Measurements from ENCODE around the gene MTMR6.

The MTMR6 gene

GRCh38 chr13:25242956-25243355, 44.3 kb downstream of the MTMR6 start:
- Histone ChIP-seq H3K9ac (ENCODE audit: insufficient read length) (no peak overlapping the region), H3K9me3 (ENCODE audit: low read depth, low read length) (no peaks in the 10 kb centered on the region), H3K4me3 (no peak overlapping the region), H3K36me3 (ENCODE audit: insufficient read depth, low read length) (peaks cover 26% of the 10 kb centered on the region), H3K27ac (no peak overlapping the region)
- TF ChIP-seq FOXP2 (optimal IDR thresholded peaks at IDR 0.05; ENCODE audit: control extremely low read depth, extremely low read length, insufficient read depth) (no peak), POLR2AphosphoS5 (IDR thresholded peaks at IDR 0.05; ENCODE audit: borderline replicate concordance, low read depth, low read length) (no peak), EZH2 (IDR thresholded peaks at IDR 0.05) (no peak)
- no peak for DNase-seq (ENCODE audit: low read depth, low spot score)

- Histone ChIP-seq H3K27ac (no peak overlapping the region), H3K9me3 (ENCODE audit: low read depth, low read length) (no peaks in the 10 kb centered on the region), H3K4me3 (no peak overlapping the region), H3K9ac (ENCODE audit: insufficient read length) (no peak overlapping the region), H3K36me3 (ENCODE audit: insufficient read depth, low read length) (peaks cover 21% of the 10 kb centered on the region)
- no peak for TF ChIP-seq POLR2AphosphoS5 (IDR thresholded peaks at IDR 0.05; ENCODE audit: borderline replicate concordance, low read depth, low read length)
- no peak for TF ChIP-seq FOXP2 (optimal IDR thresholded peaks at IDR 0.05; ENCODE audit: control extremely low read depth, extremely low read length, insufficient read depth)
- TF ChIP-seq EZH2 (IDR thresholded peaks at IDR 0.05): no peak
- no peak for DNase-seq (ENCODE audit: low read depth, low spot score)
Observed at GRCh38 chr13:25241007-25241406, 46.3 kb downstream of the MTMR6 start.

- Histone ChIP-seq H3K36me3 (ENCODE audit: insufficient read depth, low read length) (no peaks in the 10 kb centered on the region; the same call in 1 of the 2 replicates), H3K9ac (ENCODE audit: insufficient read length) (no peak overlapping the region), H3K9me3 (ENCODE audit: low read depth, low read length) (no peaks in the 10 kb centered on the region), H3K27ac (no peak overlapping the region), H3K4me3 (no peak overlapping the region)
- TF ChIP-seq FOXP2 (optimal IDR thresholded peaks at IDR 0.05; ENCODE audit: control extremely low read depth, extremely low read length, insufficient read depth) (no peak), POLR2AphosphoS5 (IDR thresholded peaks at IDR 0.05; ENCODE audit: borderline replicate concordance, low read depth, low read length) (no peak), EZH2 (IDR thresholded peaks at IDR 0.05) (no peak)
- no peak for DNase-seq (ENCODE audit: low read depth, low spot score)
Observed at GRCh38 chr13:25237083-25237482, 50.2 kb downstream of the MTMR6 start.

GRCh38 chr13:25233861-25234260, 53.4 kb downstream of the MTMR6 start:
- Histone ChIP-seq H3K36me3 (ENCODE audit: insufficient read depth, low read length) (no peaks in the 10 kb centered on the region), H3K9ac (ENCODE audit: insufficient read length) (no peak overlapping the region), H3K4me3 (no peak overlapping the region), H3K27ac (no peak overlapping the region), H3K9me3 (ENCODE audit: low read depth, low read length) (no peaks in the 10 kb centered on the region)
- no peak for DNase-seq (ENCODE audit: low read depth, low spot score)
- TF ChIP-seq POLR2AphosphoS5 (IDR thresholded peaks at IDR 0.05; ENCODE audit: borderline replicate concordance, low read depth, low read length) (no peak), FOXP2 (optimal IDR thresholded peaks at IDR 0.05; ENCODE audit: control extremely low read depth, extremely low read length, insufficient read depth) (no peak), EZH2 (IDR thresholded peaks at IDR 0.05) (no peak)

GRCh38 chr13:25232937-25233515, 54.3 kb downstream of the MTMR6 start:
- Histone ChIP-seq H3K9me3 (ENCODE audit: low read depth, low read length) (no peaks in the 10 kb centered on the region), H3K36me3 (ENCODE audit: insufficient read depth, low read length) (no peaks in the 10 kb centered on the region), H3K9ac (ENCODE audit: insufficient read length) (no peak overlapping the region), H3K4me3 (no peak overlapping the region), H3K27ac (no peak overlapping the region)
- TF ChIP-seq POLR2AphosphoS5 (IDR thresholded peaks at IDR 0.05; ENCODE audit: borderline replicate concordance, low read depth, low read length) (no peak), FOXP2 (optimal IDR thresholded peaks at IDR 0.05; ENCODE audit: control extremely low read depth, extremely low read length, insufficient read depth) (no peak), EZH2 (IDR thresholded peaks at IDR 0.05) (no peak)
- DNase-seq (ENCODE audit: low read depth, low spot score): no peak

GRCh38 chr13:25231517-25231916, 55.8 kb downstream of the MTMR6 start:
- Histone ChIP-seq H3K9ac (ENCODE audit: insufficient read length) (no peak overlapping the region), H3K36me3 (ENCODE audit: insufficient read depth, low read length) (no peaks in the 10 kb centered on the region), H3K9me3 (ENCODE audit: low read depth, low read length) (no peaks in the 10 kb centered on the region), H3K4me3 (no peak overlapping the region), H3K27ac (no peak overlapping the region)
- no peak for TF ChIP-seq POLR2AphosphoS5 (IDR thresholded peaks at IDR 0.05; ENCODE audit: borderline replicate concordance, low read depth, low read length)
- no peak for TF ChIP-seq EZH2 (IDR thresholded peaks at IDR 0.05)
- TF ChIP-seq FOXP2 (optimal IDR thresholded peaks at IDR 0.05; ENCODE audit: control extremely low read depth, extremely low read length, insufficient read depth): no peak
- DNase-seq (ENCODE audit: low read depth, low spot score): no peak

- DNase-seq (ENCODE audit: low read depth, low spot score): no peak
- no peak overlapping the region for H3K9ac ChIP-seq (ENCODE audit: insufficient read length)
- H3K4me3 ChIP-seq: no peak overlapping the region
- no peak overlapping the region for H3K27ac ChIP-seq
- H3K9me3 ChIP-seq (ENCODE audit: low read depth, low read length): no peaks in the 10 kb centered on the region
- no peaks in the 10 kb centered on the region for H3K36me3 ChIP-seq (ENCODE audit: insufficient read depth, low read length)
- TF ChIP-seq FOXP2 (optimal IDR thresholded peaks at IDR 0.05; ENCODE audit: control extremely low read depth, extremely low read length, insufficient read depth) (no peak), POLR2AphosphoS5 (IDR thresholded peaks at IDR 0.05; ENCODE audit: borderline replicate concordance, low read depth, low read length) (no peak), EZH2 (IDR thresholded peaks at IDR 0.05) (no peak)
Observed at GRCh38 chr13:25227690-25228089, 59.6 kb downstream of the MTMR6 start.

- Histone ChIP-seq H3K36me3 (ENCODE audit: insufficient read depth, low read length) (no peaks in the 10 kb centered on the region), H3K4me3 (no peak overlapping the region), H3K9me3 (ENCODE audit: low read depth, low read length) (no peaks in the 10 kb centered on the region), H3K9ac (ENCODE audit: insufficient read length) (no peak overlapping the region), H3K27ac (no peak overlapping the region)
- TF ChIP-seq POLR2AphosphoS5 (IDR thresholded peaks at IDR 0.05; ENCODE audit: borderline replicate concordance, low read depth, low read length) (no peak), FOXP2 (optimal IDR thresholded peaks at IDR 0.05; ENCODE audit: control extremely low read depth, extremely low read length, insufficient read depth) (no peak), EZH2 (IDR thresholded peaks at IDR 0.05) (no peak)
- no peak for DNase-seq (ENCODE audit: low read depth, low spot score)
Observed at GRCh38 chr13:25225970-25226369, 61.3 kb downstream of the MTMR6 start.

- no peaks in the 10 kb centered on the region for H3K36me3 ChIP-seq (ENCODE audit: insufficient read depth, low read length)
- no peak overlapping the region for H3K4me3 ChIP-seq
- no peak for DNase-seq (ENCODE audit: low read depth, low spot score)
- H3K9ac ChIP-seq (ENCODE audit: insufficient read length): no peak overlapping the region
- H3K27ac ChIP-seq: no peak overlapping the region
- TF ChIP-seq FOXP2 (optimal IDR thresholded peaks at IDR 0.05; ENCODE audit: control extremely low read depth, extremely low read length, insufficient read depth) (no peak), EZH2 (IDR thresholded peaks at IDR 0.05) (no peak), POLR2AphosphoS5 (IDR thresholded peaks at IDR 0.05; ENCODE audit: borderline replicate concordance, low read depth, low read length) (no peak)
- no peaks in the 10 kb centered on the region for H3K9me3 ChIP-seq (ENCODE audit: low read depth, low read length)
Observed at GRCh38 chr13:25224151-25224550, 63.1 kb downstream of the MTMR6 start.

All from SK-N-MC (cell line).